Osteoblast (primary cell): Measurements from ENCODE around the gene TBX21. TPM values are rescaled to one million over a fixed set of nuclear protein-coding genes. Genes with fewer than 3 reads are reported as not detected.

Experiments
- DNase-seq: peaks from one replicate; pipeline ENCODE4 v3.0.0; 2011; ENCODE audit warnings: low spot score, mixed read lengths; ENCODE audit not compliant: insufficient read length; ENCODE audit errors: missing footprints
- H2AFZ ChIP-seq: 2 replicates; pipeline ENCODE4 v1.6.0; 2011; ENCODE audit warnings: mild to moderate bottlenecking, low read length
- H3K27ac ChIP-seq: 2 replicates; pipeline ENCODE4 v1.5.1; 2011; ENCODE audit warnings: mild to moderate bottlenecking, low read depth, low read length, moderate library complexity
- H3K27me3 ChIP-seq: 2 replicates; pipeline ENCODE4 v1.6.0; 2012; ENCODE audit warnings: mild to moderate bottlenecking, control low read depth, inconsistent platforms, low read length, moderate library complexity; ENCODE audit not compliant: insufficient read depth
- H3K36me3 ChIP-seq: 2 replicates; pipeline ENCODE4 v1.5.1; 2011; ENCODE audit warnings: mild to moderate bottlenecking, low read length, control low read depth, moderate library complexity; ENCODE audit not compliant: insufficient read depth
- H3K4me1 ChIP-seq: 2 replicates; pipeline ENCODE4 v1.5.1; 2011; ENCODE audit warnings: mild to moderate bottlenecking, low read length, control low read depth, moderate library complexity; ENCODE audit not compliant: insufficient read depth
- H3K4me2 ChIP-seq: 2 replicates; pipeline ENCODE4 v1.6.0; 2011; ENCODE audit warnings: mild to moderate bottlenecking, low read length; ENCODE audit not compliant: insufficient read depth
- H3K4me3 ChIP-seq: fragments of 200-600 bp; sonication (generic); 3 replicates; pipeline ENCODE4 v1.5.1; 2012; ENCODE audit warnings: mild to moderate bottlenecking, low read length, inconsistent platforms; ENCODE audit not compliant: insufficient read depth
- H3K79me2 ChIP-seq: 2 replicates; pipeline ENCODE4 v1.6.0; 2012; ENCODE audit warnings: mild to moderate bottlenecking, low read length, control low read depth, inconsistent platforms; ENCODE audit not compliant: insufficient read depth
- H3K9me3 ChIP-seq: 2 replicates; pipeline ENCODE4 v1.5.1; 2011; ENCODE audit warnings: low read depth, low read length, control low read depth
- H4K20me1 ChIP-seq: 2 replicates; pipeline ENCODE4 v1.6.0; 2012; ENCODE audit warnings: mild to moderate bottlenecking, low read length, control low read depth; ENCODE audit not compliant: insufficient read depth
- total RNA-seq: library from RNA; depleted of rRNA; stranded (reverse); fragments of >200 nt; gene quantifications from 2 replicates; pipeline ENCODE4 v1.2.3, GENCODE V29; 2012
- TF ChIP-seq, protein P1 (sequence below): IDR thresholded peaks from 2 replicates; pipeline ENCODE4 v1.5.1; 2011; ENCODE audit warnings: mild to moderate bottlenecking, low read depth, low read length, moderate library complexity; ENCODE audit errors: extremely low read depth

The TBX21 gene
- total RNA-seq, 1 donor: not detected

- no peak overlapping the region for H3K27ac ChIP-seq
- no peak overlapping the region for H2AFZ ChIP-seq
- H3K79me2 ChIP-seq: no peaks in the 10 kb centered on the region
- H3K4me2 ChIP-seq: no peak overlapping the region
- no peaks in the 10 kb centered on the region for H3K27me3 ChIP-seq
- H4K20me1 ChIP-seq: peaks cover 21% of the 10 kb centered on the region
- H3K36me3 ChIP-seq: peaks cover 8% of the 10 kb centered on the region
- no peaks in the 10 kb centered on the region for H3K9me3 ChIP-seq
- peaks cover 7% of the 10 kb centered on the region for H3K4me1 ChIP-seq
- DNase-seq: peak; percentile 56
- no peak overlapping the region for H3K4me3 ChIP-seq
- TF ChIP-seq, protein P1, sequence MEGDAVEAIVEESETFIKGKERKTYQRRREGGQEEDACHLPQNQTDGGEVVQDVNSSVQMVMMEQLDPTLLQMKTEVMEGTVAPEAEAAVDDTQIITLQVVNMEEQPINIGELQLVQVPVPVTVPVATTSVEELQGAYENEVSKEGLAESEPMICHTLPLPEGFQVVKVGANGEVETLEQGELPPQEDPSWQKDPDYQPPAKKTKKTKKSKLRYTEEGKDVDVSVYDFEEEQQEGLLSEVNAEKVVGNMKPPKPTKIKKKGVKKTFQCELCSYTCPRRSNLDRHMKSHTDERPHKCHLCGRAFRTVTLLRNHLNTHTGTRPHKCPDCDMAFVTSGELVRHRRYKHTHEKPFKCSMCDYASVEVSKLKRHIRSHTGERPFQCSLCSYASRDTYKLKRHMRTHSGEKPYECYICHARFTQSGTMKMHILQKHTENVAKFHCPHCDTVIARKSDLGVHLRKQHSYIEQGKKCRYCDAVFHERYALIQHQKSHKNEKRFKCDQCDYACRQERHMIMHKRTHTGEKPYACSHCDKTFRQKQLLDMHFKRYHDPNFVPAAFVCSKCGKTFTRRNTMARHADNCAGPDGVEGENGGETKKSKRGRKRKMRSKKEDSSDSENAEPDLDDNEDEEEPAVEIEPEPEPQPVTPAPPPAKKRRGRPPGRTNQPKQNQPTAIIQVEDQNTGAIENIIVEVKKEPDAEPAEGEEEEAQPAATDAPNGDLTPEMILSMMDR: no peak
Observed at GRCh38 chr17:47699536-47699840, 33.5 kb upstream of the TBX21 start.

GRCh38 chr17:47700471-47701449 lies 32.3 kb upstream of the TBX21 start:
- TF ChIP-seq, protein P1: no peak
- no peaks in the 10 kb centered on the region for H3K9me3 ChIP-seq
- H3K4me1 ChIP-seq: no peaks in the 10 kb centered on the region
- no peak overlapping the region for H2AFZ ChIP-seq
- H3K4me2 ChIP-seq: no peak overlapping the region
- H3K4me3 ChIP-seq: no peak overlapping the region
- peaks cover 8% of the 10 kb centered on the region for H3K36me3 ChIP-seq
- H4K20me1 ChIP-seq: peaks cover 23% of the 10 kb centered on the region
- DNase-seq: peak; percentile 58
- H3K27me3 ChIP-seq: no peaks in the 10 kb centered on the region
- H3K79me2 ChIP-seq: no peaks in the 10 kb centered on the region
- no peak overlapping the region for H3K27ac ChIP-seq

DNA sequence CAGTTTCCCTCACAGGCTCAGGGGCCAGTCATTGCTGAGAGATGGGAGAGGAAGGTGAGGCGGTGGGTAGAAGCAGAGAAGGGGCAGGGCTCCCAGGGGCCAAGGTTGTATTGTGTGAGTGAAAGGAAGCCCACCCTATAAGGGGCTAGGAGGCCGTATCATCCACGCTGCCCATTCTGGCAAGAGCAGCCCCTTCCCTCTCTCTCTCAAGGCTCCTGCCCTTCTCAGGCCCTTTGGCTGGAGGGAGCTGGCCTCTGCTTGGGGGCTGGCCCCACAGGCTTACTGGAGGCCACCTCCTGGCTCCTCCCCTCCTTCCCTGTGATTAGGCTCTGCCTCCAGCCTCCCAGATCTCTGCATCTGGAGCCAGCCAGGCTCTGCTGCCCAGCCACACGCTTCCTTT lies 31.4 kb upstream of the TBX21 start:
- Histone ChIP-seq H3K9me3 (no peaks in the 10 kb centered on the region), H3K36me3 (peaks cover 8% of the 10 kb centered on the region), H3K4me3 (no peak overlapping the region), H2AFZ (no peak overlapping the region), H3K4me1 (no peaks in the 10 kb centered on the region), H3K4me2 (no peak overlapping the region), H4K20me1 (peaks cover 30% of the 10 kb centered on the region), H3K27me3 (no peaks in the 10 kb centered on the region), H3K79me2 (no peaks in the 10 kb centered on the region), H3K27ac (no peak overlapping the region)
- DNase-seq: no peak
- TF ChIP-seq, protein P1: no peak

GRCh38 chr17:47702391-47702995 lies 30.5 kb upstream of the TBX21 start:
- TF ChIP-seq, protein P1: no peak
- Histone ChIP-seq H3K36me3 (peaks cover 8% of the 10 kb centered on the region), H3K4me2 (no peak overlapping the region), H3K79me2 (no peaks in the 10 kb centered on the region), H2AFZ (no peak overlapping the region), H3K27ac (no peak overlapping the region), H3K9me3 (no peaks in the 10 kb centered on the region), H3K27me3 (no peaks in the 10 kb centered on the region), H3K4me3 (no peak overlapping the region), H3K4me1 (no peaks in the 10 kb centered on the region), H4K20me1 (peaks cover 37% of the 10 kb centered on the region)
- peak; percentile 60 for DNase-seq
